ENCODE results near the gene CCDC81.

The CCDC81 gene

GRCh38 chr11:86469491-86470388 lies 95.1 kb downstream of the CCDC81 start:
- no peak for FAIRE-seq

Data from TTC549 (cell line).